Measurements from ENCODE around the gene RNF111. TPM values are rescaled to one million over a fixed set of nuclear protein-coding genes. Genes with fewer than 3 reads are reported as not detected.
"Not testable (repeated sequence)": the region's sequence is repeated elsewhere in the genome, so short reads cannot be mapped to it uniquely, and the experiment has no call there.

Gene RNF111
- total RNA-seq, 1 donor from 2014 or later = 15.4 TPM

DNA sequence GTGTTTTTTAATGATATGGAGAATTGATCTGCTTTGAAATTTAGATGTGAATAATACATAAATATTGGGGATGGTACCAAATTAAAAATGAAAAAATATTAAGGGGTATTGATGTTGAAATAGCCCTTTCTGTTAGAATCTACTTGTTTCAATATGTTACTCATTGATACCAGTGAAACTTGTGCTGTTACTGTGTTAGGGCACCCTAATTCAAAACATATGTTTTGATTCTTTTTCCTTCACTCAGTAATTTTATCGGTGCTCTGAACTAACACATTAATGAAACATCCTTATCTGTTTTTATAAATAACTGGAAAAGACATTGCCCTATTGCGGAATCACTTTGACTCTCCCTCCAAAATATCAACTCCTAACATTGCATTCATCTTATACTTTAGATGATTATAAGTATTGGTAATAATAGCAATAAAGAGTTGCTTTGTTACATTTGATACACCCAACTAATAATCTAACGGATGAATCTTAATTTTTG, 65.5 kb downstream of the RNF111 start:
- no peak for DNase-seq (ENCODE audit: low read depth in 2 of 2)

DNA sequence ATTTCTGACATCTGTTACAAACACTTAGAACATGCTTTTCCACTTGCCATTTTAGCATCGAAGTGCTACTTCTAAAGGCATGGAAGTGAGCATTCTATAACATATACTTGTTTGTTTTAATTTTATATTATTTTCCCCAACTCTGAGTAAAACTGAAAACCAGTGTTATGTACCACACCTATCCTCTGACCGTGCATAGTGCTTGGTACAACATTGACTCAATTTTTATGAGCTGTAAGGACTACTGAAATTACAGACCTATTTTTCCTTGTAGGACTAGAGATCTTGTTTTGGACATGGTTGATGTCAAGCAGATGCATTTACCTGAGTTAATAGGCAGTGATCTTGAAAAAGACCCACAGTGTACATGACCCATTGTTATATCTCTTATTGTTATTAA, 66.0 kb downstream of the RNF111 start:
- DNase-seq (ENCODE audit: low read depth in 2 of 2) = no peak

DNA sequence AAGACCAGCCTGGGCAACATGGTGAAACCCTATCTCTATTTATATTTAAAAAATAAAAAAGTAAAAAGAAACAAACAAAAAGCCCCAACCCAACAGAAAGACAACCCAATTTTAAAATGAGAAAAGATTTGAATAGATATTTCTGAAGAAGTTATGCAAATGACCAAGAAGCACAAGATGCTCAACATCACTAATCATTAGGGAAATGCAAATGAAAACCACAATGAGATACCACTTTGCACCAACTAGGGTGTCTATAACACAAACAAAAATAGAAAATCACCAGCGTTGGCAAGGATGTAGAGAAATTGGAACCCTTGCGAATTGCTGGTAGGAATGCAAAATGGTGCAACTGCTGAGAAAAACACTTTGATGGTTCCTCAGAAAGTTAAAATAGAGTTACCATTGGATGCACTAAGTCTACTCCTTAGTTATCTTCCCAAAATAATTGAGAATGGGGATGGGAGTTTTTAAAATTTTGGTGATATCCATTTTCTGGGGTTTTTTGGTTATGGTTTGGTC, 71.7 kb downstream of the RNF111 start:
- DNase-seq (ENCODE audit: low read depth in 2 of 2) = no peak

DNA sequence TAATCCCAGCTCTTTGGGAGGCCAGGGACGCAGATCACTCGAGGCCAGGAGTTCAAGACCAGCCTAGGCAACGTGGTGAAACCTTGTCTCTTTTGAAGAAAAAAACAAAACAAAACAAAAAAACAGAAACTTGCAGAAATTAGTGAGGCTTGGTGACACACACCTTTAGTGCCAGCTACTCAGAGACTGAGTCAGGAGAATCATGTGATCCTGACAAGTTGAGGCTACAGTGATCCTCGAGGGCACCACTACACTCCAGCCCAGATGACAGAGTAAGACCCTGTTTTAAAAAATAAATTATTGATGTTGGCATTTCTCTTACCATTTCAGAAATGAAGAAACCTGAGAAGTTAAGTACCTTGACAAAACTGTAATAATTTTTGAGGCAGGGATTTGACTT, 72.9 kb downstream of the RNF111 start:
- DNase-seq (ENCODE audit: low read depth in 2 of 2) = no peak

DNA sequence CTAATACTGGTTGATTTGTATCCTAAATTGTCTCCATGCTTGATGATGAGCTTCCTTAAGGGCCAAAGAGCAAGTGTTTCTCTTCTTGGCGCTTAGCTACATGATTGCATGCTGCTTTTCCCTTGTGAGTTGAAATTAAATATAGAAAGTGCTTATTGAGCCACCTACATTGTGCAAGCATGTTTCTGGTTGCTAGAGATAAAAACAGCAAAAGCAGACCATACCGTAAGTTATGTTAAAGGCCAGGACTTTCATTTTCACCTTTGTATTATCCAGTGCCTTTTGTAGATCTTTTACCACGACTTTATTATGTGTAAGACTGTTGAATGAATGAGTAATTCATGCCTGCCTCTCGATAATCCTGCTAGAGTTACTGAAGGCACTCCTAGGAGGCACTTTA, 75.6 kb downstream of the RNF111 start:
- DNase-seq (ENCODE audit: low read depth in 2 of 2) = no peak

DNA sequence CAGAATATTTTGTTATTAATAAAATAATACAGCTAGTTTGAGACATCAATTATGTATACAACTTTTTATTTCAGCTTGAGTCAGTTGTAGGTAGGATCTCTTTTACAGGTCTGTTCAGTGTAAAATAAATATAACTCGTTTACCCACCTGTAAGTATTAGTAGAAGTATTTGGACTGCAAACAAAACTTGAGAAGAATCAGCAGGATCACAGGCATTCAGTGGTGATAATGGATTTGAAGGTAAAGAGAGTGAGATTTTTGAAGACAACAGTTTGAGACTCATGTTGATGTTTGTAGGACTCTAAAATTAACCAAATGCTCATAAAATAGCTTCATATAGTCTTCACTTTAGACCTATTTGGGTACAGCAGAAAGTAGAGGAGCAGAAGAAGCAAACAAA, 82.0 kb downstream of the RNF111 start:
- no peak for DNase-seq (ENCODE audit: low read depth in 2 of 2)

DNA sequence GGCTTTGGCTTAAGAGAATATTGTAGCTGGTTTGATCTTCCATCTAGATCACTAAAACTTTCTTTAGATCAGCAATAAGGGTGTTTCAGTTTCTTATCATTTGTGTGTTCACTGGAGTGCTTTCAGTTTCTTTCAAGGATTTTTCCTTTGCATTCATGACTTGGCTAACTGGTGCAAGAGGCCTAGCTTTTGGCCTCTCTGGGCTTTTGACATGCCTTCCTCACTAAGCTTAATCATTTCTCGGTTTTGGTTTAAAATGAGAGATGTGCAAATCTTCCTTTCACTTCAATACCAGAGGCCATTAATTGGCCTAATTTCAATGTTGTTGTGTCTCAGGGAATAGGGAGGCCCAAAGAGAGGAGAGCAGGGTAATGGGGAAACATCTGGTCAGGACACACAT, 87.1 kb downstream of the RNF111 start:
- DNase-seq (ENCODE audit: low read depth in 2 of 2) = no peak

DNA sequence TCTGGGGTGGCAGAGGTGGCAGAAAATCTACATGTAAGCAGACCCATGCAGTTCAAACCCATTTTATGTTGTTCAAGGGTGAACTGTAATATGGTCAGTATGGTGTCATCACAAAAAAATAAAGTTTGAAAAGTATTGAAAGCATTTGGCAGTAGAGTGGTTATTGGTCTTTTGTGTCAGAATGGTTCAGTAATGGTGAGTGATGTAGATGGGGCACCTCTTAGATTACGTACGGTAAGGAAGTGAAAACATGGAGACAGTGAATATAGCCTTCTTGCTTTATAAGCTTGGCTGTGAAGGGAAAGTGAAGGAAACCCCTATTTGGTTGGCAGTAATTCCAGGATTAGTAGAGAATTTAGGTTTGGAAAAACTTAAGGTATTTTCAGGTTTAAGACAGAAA, 100.3 kb downstream of the RNF111 start:
- no peak for DNase-seq (ENCODE audit: low read depth in 2 of 2)

DNA sequence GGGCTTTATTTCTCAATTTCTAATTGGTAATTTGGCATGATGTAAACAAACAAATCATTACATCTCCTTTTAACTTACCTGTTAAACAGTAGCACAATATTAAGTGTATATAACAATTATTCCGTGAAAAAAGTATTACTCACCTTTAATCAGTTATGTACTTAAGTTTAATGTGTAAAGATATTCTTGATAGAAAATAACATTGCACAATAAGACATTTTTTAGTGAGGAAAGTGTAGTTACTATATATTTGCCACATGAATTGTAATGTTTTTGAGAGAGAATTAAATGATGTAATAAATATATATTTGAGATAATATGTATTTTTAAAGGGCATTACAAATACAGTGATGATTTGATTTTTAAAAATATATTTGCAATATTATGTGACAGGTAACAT, 106.6 kb downstream of the RNF111 start:
- DNase-seq (ENCODE audit: low read depth in 2 of 2) = no peak

DNA sequence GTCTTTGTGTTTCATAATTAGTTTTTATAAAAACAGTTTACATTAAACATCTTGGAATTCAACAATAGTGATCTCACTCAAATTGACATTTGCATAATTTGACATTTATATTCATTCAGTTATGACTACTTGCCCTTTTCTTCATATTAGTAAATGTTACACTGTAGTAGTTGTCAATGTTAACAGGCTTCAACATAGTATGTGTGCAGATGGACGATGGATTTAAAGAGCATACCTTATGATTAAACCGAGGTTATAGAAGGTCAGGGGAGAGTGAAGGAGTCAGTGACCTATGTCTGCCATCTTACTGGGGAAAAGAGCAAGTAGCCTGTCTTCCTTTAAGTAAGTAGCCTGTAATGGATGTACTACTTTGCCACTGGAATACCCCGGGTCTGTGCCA, 109.0 kb downstream of the RNF111 start:
- no peak for DNase-seq (ENCODE audit: low read depth in 2 of 2)

DNA sequence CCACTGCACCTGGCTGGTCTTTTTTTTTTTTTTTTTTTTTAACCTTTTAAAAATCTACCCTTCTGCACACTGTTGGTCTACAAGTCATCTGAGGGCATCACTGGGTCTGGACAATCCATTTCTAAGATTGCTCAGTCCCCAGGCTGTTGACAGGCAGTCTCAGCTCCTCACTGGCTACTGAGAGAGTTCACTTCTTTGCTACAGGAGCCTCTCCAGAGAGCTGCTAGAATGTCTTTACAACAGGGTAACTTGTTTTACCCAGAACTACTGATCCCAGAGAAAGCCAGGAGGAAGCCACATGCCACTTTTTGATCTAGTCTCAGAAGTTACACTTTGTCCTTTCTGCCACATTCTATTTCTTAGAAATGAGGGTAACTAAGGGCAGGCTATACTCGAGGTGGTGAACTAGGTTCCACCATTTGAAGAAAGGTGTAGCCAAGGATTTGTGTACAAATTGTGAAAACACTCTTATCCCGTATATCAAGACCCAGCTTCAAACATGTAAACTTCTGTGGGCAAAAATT, 111.8 kb downstream of the RNF111 start:
- DNase-seq (ENCODE audit: low read depth in 2 of 2) = no peak

DNA sequence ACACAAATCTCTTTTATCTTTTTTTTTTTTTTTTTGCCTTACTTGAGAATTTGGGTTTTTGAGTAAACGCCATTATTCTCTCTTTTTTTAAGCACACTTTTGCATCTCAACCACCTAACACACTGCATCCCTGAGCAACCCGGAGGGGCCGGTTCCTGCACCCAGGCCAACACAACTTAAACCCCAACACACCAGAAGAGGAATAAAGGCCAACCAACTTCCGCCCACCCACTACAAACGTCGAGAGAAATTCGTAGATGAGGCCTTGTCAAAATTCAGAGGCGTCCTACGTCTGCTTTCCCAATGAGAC, 117.1 kb downstream of the RNF111 start:
- DNase-seq (ENCODE audit: low read depth in 2 of 2) = no peak

DNA sequence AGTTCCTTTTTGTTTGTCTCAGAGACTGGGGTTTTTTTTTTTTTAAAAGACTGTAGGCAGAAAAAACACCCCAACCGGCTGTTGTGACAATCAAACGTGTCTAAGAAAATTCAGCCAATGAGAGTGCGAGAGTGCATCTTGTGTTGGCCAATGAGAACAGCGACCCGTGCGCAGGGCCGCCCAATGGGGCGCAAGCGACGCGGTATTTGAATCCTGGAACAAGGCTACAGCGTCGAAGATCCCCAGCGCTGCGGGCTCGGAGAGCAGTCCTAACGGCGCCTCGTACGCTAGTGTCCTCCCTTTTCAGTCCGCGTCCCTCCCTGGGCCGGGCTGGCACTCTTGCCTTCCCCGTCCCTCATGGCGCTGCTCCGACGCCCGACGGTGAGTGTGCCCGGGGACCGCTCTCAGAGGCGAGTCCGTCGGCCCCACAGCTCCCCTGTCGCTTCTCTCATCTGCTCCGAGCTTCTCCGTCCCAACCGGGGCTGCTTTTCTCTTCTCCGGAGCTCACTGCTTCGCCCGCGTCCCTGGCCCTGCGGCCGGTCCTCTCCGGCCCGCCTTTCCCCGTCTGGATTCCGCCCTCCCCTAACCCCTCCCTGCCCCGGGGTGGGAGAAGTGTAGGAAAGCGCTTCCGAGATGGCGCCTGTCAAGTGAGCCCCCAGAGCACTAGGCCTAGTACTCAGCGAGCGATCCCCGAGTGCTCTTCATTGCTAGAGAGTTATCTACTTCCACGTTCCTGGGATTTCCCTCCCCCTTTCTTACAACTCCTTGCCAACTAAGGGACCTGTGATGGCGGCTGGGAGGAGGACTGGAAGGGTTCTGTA, 117.7 kb downstream of the RNF111 start, which contains the start of gene CCNB2:
Gene CCNB2, plus strand, starts transcription at position 235 of the 821 bp plus-strand sequence. Its CDS starts 123 bp downstream, at position 358.
- DNase-seq (ENCODE audit: low read depth in 2 of 2) = peak; percentile 87 to 94

DNA sequence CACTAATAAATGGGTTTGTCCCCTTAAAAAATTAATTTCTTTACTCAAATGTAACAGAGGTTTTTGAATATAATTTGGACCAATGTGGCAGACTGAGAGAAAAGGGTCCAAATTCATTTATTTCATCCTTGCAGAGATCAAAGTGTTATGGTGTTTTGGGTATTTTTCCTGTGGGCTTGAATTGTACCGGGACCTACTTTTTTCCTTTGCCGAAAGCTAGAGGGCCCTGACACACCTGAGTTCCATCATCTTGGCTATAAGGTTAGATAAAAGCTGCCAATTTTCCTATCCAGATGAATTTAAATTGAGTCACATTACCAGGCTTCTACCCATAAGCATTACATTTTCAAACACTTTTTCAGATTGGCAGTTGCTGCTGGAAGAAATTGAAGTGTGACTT, 118.4 kb downstream of the RNF111 start:
- DNase-seq (ENCODE audit: low read depth in 2 of 2) = no peak

DNA sequence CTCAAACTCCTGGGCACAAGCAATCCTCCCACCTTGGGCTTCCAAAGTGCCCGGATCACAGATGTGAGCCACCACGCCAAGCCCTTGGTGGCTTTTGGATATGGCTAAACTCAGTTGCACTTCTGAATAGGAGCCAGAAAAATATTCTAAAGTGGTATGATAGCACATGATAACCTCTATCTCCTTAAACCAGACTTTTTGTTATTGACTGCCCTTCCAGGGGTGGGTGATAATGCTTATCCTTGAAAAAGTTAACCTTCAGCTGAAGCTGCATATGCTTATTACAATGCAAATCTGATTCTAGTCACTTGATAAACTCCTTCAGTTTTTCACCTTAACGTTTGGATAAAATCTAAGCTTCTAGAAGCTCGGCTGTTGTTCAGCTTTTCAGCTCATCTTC, 123.8 kb downstream of the RNF111 start:
- no peak for DNase-seq (ENCODE audit: low read depth in 2 of 2)

DNA sequence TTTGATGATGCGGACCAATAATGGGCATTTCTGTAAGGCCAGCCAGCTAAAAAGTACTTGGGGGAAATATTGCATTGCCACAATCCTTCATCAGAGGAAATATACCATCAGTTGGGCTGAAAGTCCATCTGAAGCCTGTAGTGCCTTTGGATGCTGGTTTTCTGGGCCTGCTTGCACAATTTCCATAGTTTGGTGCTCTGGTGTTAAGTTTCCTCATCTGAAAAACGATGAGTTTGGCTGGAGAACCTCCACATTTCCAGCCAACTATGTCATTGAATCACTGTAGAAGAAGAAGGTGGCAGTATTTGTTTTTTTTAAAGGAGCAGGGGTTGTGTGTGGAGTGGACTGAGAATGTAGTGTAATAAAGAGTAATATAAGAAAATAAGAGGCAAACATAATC, 127.6 kb downstream of the RNF111 start:
- no peak for DNase-seq (ENCODE audit: low read depth in 2 of 2)

DNA sequence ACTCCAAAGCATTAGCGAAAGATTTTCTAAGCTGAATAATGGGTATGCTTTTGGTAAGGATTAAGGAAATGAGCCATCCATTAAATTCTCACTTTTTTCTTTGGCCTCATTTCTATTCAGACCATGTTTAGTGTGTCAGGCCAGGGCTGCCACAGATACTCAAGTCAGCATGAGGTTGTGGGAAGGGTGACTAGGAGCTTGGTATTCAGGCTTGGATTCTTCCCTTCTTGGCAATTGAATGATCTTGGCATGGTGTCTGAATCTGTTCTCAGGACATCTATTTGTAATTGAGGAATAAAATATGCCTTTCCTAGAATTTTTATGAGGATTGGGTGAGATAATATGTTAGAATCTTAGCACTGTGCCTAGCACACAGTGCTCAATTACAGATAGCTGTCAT, 128.7 kb downstream of the RNF111 start:
- no peak for DNase-seq (ENCODE audit: low read depth in 2 of 2)

DNA sequence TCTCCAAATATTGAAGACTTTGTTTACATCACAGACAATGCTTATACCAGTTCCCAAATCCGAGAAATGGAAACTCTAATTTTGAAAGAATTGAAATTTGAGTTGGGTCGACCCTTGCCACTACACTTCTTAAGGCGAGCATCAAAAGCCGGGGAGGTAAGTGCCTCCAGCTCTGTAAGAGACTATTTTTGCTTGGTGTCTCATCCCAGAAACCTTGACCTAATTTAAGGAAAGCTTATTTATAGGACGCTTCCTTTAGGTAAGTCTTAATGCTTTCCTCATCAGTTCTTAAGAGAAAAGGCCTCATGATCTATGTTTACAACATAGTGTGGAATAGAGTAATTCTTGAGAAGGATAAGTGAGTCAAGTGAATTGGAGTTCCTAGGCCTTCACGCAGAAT, 129.3 kb downstream of the RNF111 start:
- no peak for DNase-seq (ENCODE audit: low read depth in 2 of 2)

DNA sequence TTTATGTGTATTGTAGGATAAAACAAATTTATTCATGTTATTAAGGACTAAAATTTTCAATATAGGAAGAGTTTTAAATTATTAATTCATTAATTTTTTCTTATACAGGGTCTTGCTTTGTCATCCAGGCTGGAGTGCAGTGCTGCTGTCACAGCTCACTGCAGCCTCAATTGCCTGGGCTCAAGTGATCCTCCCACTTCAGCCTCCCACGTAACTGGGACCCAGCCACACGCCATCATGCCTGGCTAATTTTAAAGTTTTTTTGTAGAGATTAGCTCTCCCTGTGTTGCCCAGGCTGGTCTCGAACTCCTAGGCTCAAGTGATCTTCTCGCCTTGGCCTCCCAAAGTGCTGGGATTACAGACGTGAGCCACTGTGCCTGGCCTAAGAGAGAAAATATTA, 132.2 kb downstream of the RNF111 start:
- no peak for DNase-seq (ENCODE audit: low read depth in 2 of 2)

DNA sequence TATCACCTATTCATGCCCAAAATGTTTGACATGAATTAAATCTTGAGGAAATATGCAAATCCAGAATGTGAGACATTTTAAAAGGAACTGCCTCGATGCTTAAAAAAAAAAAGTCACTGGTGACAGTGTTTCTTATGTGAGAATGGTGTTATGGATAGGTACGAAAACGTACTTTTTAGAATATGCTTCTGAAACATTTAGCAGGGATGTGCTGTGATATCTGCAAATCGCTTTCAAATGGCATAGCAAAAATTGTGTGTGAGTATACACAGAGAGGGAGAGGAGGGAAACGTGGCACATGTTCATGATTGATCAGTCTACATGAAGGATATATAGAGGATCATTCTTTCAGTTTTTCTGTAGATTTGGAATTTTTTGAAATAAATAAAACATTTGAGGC, 133.5 kb downstream of the RNF111 start:
- DNase-seq (ENCODE audit: low read depth in 2 of 2) = no peak

DNA sequence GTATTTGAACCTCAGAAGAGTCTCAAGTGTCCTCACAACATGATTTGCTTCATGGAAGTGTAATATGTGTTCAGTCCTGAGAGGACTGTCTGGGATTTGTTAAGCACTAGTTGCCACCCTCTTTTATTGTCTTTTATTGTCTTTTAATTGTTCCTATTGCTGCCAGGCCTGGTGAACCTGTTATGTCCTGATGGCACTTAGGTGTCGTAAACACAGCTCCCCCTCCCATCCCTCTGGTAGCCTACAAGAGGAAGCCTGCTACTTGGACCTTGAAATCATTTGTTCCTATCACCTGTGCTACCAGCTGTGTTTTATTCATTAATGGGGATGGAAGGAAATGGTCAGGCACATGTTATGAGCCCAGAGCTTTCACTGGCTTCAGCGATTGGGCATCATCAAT, 136.8 kb downstream of the RNF111 start:
- DNase-seq (ENCODE audit: low read depth in 2 of 2) = no peak

DNA sequence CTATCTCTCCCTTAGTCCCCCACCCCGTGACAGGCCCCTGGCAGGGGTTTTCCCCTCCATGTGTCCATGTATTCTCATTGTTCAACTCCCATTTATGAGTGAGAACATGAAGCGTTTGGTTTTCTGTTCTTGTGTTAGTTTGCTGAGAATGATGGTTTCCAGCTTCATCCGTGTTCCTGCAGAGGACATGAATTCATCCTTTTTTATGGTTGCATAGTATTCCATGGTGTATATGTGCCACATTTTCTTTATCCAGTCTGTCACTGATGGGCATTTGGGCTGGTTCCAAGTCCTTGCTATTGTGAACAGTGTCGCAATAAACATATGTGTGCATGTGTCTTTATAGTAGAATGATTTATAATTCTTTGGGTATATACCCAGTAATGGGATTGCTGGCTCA, 138.2 kb downstream of the RNF111 start:
- not testable (repeated sequence) for DNase-seq (ENCODE audit: low read depth in 2 of 2)

DNA sequence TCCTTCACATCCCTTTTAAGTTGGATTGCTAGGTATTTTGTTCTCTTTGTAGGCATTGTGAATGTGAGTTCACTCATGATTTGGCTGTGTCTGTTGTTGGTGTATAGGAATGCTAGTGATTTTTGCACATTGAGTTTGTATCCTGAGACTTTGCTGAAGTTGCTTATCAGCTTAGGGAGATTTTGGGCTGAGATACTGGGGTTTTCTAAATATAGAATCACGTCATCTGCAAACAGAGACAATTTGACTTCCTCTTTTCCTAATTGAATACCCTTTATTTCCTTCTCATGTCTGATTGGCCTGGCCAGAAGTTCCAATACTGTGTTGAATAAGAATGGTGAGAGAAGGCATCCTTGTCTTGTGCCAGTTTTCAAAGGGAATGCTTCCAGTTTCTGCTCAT, 139.8 kb downstream of the RNF111 start:
- DNase-seq (ENCODE audit: low read depth in 2 of 2) = not testable (repeated sequence)
